GM21526 (cell line): ENCODE measurements around the gene SCMH1.
"Not testable (repeated sequence)": the region's sequence is repeated elsewhere in the genome, so short reads cannot be mapped to it uniquely, and the experiment has no call there.

ENCODE experiments used
- ATAC-seq: cut with Tn5 transposase; IDR thresholded peaks from one replicate; pipeline ENCODE4 v1.9.1; 2021; ENCODE audit warnings: moderate library complexity; ENCODE audit not compliant: unreplicated experiment, low FRiP score

SCMH1 gene

DNA sequence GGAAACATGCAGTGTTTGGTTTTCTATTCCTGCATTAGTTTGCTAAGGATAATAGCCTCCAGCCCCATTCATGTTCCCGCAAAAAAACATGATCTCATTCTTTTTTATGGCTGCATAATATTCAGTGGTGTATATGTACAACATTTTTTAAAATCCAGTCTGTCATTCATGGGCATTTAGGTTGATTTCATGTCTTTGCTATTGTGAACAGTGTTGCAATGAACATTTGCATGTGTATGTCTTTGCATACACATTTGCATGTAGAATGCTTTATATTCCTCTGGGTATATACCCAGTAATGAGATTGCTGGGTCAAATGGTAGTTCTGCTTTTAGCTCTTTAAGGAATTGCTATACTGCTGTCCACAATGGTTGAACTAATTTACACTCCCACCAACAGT lies 9.0 kb upstream of the SCMH1 start:
- ATAC-seq: not testable (repeated sequence)

DNA sequence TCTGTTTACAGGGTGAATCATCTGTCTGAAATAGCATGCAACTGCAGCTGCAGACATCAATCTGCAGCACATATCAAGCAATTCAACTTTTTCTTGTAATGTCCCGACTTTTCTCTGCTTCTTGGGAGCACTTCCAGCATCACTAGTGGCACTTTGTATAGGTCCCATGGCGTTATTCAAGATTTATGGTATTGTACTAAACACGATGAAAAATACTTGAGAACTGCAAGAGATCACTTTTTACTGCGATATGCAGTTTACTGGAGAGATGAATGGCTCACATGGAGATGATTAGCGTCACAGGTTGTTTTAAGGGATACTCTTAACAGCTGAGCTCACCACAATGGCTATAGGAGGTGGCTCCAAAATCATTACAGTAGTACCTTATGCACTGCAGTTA lies 7.2 kb upstream of the SCMH1 start:
- ATAC-seq: no peak

DNA sequence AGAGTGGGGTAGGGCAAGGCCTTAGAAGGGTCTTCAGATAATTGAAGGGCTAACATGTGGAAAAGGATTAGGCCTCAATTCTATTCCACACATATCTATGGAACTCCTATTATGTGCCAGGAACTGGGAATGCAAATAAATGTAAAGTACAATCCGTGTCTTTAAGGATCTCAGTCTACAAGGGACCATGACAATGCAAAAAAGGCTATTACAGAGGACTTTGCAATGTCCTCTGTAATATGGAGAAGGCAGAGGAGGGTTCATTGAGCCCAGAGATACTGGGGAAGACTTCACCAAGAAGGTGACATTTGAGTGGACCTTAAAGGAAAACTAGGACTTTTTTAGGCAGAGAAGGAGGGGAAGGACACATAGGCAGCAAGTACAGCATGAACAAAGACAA lies 4.5 kb upstream of the SCMH1 start:
- ATAC-seq: no peak

DNA sequence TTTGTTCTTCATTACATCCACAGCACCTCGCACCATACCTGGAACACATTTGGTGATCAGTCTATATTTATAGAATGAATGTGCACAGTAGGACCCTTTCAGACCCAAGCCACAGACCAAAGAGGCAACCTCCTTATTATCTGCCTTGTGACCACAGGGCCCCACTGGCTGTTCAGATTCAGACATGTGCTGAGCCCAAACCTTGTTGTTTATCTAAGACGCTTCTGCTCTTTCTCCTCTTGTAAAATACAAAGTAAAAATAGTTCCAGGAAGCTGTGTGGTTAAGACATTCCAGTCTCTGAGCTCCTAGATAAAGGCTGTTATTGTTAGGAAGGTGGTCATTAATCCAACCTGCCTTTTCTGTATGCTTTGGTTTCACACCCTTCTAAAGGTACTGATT lies 3.6 kb upstream of the SCMH1 start:
- ATAC-seq: no peak

DNA sequence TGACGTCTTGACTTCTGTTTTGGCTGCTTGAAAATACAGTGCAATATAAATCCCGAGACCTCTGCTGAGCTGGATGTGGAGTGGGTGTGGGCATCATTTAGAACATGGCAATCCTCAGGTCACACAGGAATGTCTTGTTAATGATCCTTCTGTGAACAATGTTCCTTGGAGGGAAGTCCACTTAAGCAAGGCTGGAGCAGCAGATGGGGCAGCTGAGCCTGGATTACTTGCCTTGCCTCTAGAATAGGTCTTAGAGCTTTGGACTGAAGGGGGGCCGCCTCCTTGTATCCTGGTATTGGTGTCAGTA lies 926 bp upstream of the SCMH1 start:
- no peak for ATAC-seq

DNA sequence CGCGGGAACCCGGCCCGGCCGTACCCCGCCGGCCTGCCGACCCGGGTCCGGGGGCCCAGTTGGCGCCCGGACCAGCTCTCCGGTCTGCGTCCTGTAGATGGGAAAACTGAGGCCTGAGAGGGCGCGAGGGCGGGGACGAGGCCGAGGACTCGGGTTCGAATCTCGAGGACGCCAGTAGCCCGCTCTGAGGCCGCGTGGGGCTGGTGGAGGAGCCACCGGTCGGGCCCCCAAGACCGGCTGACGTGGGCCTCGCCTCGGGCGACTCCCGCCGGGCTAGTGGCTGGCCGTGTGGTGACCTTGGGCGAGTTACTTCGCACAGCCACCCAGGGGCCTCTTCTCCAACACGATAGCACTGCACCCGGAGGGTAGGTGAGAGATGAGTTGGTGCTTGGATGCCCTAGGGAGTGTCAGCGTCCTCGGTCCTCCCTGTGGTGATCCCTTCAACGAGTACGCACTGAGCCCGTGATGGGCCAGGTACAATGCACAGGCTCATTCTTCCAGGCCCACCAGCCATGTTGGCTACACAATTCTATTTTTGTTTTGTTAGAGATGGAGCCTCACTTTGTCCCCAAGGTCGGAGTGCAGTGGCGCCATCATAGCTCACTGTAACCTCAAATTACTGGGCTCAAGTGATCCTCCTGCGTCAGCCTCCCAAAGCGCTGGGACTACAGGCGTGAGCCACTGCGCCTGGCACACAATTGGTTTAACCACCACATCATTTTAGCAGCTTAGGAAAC lies 404 bp upstream of the SCMH1 start:
- ATAC-seq: peak; percentile 19

DNA sequence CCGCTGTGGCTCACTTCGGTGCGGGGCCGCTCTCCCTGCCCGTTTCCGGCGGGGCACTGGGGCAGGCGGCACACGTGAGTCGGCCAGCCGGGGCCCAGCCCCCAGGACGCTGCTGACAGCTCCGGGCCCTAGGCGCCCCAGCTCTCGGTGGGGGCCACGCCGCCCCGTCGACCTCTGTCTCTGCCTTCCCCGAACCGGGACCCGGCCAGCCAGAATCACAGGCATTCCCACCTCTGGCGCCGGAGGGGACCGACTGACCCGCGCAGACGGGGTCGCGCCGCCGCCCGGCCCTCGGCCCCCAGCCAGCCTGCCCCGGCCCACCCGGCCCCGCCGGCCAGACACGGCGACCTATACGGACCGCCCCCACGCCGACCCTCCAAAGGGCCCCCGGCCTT lies 755 bp downstream of the SCMH1 start:
- peak; percentile 51 for ATAC-seq

DNA sequence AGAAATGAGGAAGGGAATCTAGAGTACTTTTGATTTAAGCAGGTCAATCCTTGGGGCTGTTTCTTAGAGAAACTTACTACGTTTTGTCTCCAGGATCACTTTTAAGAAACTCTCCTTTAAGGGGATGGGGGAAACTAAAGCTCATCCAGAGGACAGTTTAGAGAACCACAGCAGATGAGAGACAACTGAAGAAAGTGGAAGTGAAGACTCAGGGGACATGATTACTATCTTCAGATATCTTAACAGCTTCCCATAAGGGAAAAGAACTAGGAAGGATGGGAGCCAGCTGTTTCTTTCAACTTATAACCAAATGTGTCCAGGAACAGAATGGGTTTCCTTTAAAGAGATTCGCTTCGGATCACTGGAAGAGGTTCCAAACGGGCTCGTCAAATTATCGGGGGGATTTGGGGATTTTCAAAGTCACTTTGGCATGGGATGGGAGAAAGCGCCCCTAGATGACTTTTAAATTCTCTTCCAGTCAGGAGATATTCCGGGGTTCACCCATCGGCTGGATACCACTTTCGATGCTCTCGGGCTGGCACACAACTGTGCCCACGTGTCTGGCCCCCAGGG lies 1.2 kb downstream of the SCMH1 start:
- ATAC-seq: no peak

DNA sequence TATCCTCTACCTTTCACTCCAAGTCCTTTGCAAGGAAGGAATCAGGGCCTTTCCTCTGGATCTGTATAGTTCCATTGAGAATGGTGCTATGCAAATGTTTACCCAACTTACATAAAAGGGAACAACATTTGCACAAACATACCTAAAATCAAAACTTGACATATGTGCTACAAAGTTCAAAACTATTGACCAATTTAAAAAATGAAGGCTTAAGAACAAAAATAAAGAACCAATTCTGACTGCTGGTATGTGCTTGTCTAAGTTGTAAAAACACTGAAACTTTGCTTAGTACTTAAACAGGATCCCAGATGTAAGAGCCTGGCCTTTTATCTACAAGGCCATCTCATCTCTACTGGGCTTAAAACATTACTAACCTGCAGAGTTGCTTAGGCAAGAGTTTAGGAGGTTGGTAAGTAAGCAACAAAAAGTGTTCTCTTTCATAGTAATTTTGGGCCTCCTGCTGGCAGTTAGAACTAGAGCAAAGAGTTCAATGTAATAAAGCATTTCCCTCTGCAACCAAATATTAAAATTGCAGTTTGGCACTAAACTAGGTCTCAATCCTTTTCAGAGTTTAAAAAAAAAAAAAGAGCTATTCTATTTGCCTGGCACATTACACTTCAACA lies 2.0 kb downstream of the SCMH1 start:
- ATAC-seq: no peak

DNA sequence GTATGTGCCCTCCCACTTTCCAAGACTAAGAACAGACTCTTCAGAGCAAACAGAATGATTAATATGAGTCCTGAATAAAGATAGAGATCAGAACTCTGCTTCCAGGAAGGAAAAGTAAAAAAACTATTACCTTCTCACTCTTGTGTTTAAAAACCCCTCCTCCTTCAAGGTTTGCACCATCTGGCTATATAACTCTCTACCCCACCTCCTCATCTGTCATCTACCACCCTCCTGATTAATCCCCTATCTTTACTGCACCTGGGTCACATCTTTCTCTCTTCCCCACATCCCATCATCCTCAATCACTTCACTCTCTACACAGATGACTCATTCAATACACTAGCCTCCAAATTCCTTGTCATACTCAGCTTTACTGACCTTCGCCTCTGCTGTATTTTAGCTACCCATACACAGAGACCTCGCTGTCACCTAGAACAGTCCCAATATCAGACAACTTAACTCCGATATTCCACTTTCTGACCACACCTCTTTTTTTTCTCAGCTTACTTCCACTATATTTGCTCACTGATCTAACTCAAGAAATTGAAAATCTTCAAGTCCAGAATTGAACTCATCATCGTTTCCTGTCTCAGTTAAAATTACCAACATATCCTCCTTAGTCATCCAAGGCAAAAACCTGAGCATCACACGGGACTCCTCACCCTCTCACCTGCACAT lies 3.7 kb downstream of the SCMH1 start:
- no peak for ATAC-seq

DNA sequence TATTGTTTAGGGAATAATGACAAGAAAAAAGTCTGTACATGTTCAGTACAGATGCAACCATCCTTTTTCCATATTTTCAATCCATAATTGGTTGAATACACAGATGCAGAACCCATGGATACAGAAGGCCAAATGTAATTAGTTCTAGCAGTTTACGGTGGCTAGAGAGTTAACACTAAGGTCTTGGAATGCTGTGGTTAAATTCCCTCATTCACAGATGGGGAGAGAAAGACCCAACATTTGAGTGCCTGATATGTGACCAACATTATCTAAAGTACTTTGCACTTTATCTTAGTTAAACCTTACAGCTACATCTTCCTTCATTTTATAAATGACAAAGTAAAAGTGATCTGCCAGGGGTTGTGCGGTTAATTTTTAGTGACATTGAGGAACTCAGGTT lies 5.3 kb downstream of the SCMH1 start:
- no peak for ATAC-seq

DNA sequence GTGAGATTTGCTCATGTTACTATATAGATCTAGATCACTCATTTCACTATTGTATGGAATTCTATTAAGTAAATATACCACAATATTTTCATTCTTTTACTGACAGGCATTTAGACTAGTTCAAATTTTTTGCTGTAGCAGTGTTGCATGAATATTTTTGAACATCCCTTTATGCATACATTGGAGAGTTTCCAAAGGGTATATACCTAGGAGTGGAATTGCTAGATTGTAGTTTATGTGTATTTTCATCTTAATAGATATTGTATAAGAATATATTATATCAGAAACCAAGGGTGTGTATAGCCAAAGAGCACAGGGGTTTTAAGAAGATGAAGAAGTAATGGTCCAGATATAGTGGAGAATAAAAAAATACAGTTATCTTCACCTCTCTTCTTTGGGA lies 6.2 kb downstream of the SCMH1 start:
- no peak for ATAC-seq

DNA sequence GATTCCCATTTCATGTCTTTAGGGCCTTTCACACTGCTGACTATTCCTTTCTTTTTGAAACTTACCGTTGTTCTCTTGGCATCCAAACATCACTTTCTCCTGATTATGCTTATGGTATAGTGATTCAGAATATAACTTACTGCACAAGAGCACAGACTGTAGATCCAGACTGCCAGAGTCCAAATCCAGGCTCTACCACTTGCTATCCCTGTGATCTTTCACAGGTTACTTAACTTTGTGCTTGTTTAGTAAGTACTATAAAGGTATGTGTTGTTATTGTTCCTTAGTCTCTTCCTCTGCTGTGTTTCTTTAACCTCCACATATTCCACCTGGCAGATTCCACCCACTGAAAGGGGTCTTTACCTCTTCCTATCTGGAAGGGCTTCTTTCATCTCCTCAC lies 8.4 kb downstream of the SCMH1 start:
- no peak for ATAC-seq

DNA sequence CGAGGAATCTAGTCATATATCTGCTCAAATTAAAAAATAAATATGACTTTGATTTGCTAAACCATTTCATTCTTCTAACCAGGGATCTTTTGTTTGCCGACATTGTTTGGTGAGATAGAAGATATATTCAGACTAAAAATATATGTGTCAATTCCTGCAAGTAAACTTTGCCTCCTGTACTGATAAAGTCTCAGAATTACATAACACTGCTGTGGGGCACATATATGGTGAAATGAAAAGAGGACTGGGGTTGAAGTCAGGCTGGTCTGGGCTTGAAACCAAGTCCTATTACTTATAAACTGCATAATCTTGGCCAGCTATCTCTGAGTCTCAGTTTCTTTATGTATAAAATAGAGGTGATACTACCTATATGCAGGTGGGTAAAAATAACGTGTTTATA lies 9.8 kb downstream of the SCMH1 start:
- ATAC-seq: no peak

DNA sequence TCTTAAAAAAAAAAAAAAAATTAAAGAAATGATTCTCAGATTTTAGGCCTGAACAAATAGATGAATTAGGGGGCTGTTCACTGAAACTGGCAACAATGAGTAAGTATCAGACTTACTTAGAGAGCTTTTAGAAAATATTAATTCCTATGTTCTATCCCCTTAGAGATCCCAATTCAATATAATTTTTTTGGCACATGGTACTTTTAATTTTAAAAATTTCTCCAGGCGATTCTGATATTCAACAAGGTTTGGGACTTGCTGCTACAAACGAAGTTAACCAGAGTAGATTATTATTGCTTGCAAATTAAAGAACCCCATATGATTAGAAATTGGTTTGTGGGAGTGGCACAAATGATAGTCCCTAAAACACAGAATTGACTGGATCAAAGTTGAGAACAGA lies 11.4 kb downstream of the SCMH1 start:
- ATAC-seq: no peak

DNA sequence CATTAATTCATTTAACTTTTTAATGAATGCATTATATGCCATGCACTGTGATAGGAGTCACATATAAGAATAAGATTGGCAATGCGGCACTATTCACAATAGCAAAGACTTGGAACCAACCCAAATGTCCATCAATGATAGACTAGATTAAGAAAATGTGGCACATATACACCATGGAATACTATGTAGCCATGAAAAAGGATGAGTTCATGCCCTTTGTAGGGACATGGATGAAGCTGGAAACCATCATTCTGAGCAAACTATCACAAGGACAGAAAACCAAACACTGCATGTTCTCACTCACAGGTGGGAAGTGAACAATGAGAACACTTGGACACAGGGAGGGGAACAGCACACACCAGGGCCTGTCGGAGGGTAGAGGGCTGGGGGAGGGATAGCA lies 12.9 kb downstream of the SCMH1 start:
- ATAC-seq: not testable (repeated sequence)

DNA sequence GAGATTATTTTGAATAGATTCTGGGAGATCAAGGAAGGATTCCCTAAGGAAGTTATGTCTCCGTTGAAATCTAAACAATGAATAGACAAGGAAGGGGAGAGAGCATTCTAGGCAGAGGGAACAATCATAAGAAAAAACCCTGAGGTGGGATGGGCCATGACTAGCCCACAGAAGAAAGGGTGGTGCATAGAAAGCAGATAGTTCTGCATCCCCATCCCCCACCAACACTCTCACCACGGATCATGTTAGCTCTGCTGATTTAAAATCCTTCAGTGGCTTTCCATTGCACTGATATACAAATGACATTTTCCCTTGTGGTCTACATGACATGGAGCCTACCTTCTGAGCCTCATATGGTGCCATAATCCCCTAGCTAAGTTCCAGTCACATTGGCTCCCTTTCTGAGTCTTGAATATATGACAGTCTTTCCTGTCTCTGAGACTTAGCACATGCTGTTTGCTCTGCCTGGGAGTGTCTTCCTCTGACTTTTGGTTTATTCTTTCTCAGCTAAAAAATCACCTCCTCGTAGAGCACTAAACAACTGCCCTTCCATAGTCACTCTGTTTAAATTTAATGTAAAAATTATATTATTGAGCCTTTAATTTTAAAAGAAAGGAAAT lies 15.2 kb downstream of the SCMH1 start:
- ATAC-seq: no peak

DNA sequence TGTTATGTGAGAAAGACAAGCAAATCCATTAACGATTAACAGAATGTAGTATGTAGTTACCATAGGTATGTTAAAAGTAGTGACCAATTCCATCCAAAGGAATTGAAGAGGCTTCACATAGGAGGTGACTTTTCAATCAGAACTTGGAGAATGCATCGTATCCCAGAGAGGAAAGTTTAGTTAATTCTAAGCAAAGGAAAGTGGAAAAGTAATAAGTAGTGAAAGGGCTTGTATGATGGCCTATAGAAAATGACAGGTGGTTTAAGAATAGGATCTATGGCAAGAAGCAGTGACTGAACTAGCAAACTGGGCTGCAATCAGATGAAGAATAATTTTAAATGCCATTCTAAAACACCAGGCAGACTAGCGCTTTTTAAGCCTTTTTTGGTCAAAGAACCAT lies 16.6 kb downstream of the SCMH1 start:
- ATAC-seq: no peak

DNA sequence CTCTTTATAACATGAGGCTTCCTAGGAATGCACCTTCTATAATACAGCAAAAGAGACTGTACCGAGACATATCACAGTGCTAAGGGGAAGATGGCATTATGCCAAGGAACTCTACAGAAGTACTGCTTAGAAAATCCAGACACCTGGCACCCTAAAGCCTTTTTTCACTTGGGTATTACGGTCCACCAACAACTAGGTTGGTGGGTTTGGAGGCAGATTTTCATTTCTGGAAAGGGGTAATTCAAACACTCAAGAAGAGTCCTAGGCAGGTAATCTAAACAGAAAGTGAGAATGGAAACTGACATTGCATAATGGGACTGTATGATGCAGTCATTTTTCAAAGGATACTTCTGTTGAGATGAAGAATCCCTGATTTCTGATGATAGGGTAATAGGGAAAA lies 19.6 kb downstream of the SCMH1 start:
- peak; percentile 52 for ATAC-seq

DNA sequence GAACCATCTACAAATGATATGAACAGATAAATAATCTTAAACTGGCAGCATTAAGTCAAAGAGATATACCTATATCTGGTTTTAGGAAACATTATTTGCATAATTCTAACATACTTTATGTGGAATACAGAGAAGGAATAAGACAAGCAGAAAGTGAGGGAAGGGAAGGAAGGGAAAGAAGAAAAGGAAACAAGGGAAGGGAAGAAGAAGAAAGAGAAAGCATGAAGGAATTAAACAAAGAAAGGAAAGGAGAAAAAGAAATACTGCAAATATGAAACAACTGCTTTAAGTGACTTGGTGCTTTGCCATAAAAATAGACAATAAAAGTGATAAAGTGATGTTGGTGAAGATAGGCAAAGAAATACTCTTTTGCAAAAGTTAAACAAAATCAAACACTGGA lies 20.1 kb downstream of the SCMH1 start:
- no peak for ATAC-seq

DNA sequence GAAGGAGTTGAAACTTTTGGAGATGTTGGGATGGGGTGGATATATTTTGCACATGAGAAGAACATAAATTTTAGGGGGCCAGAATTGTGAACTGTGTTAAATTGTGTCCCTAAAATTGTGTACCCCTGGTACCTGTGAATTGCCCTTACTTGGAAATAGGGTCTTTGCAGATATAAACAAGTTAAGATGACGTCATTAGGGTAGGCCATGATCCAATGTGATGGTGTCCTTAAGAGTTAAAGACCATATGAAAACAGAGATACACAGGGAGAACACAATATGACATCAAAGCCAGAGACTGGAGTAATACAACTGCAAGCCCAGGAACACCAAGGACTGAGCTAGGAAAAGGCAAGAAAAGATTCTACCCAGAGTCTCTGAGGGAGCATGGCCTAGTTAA lies 24.0 kb downstream of the SCMH1 start:
- no peak for ATAC-seq
